Esophagus (tissue), 2 donors: ENCODE data around the gene ID3. TPM values are rescaled to one million over a fixed set of nuclear protein-coding genes. Genes with fewer than 3 reads are reported as not detected.
"Not testable (repeated sequence)": the region's sequence is repeated elsewhere in the genome, so short reads cannot be mapped to it uniquely, and the experiment has no call there.

Experiments used
- H3K27ac ChIP-seq, 2 donors: one replicate each; pipeline ENCODE4 v1.5.1; 2013; ENCODE audit warnings: low read depth in 2 of 2, mild to moderate bottlenecking in 2 of 2, inconsistent platforms in 1 of 2, low read length in 1 of 2, moderate library complexity in 1 of 2
- H3K27me3 ChIP-seq, 2 donors: one replicate each; pipeline ENCODE4 v1.6.1; 2013; ENCODE audit warnings: low read length in 2 of 2, control low read depth in 1 of 2, mild to moderate bottlenecking in 1 of 2; ENCODE audit not compliant: insufficient read depth in 2 of 2, control insufficient read depth in 1 of 2
- H3K36me3 ChIP-seq, 2 donors: one replicate each; pipeline ENCODE4 v1.6.1; 2013; ENCODE audit warnings: low read length in 1 of 2; ENCODE audit not compliant: control insufficient read depth in 2 of 2, insufficient read depth in 2 of 2
- H3K4me1 ChIP-seq, 2 donors: one replicate each; pipeline ENCODE4 v1.6.1; 2013; ENCODE audit warnings: low read length in 1 of 2; ENCODE audit not compliant: control insufficient read depth in 2 of 2, insufficient read depth in 2 of 2
- H3K4me3 ChIP-seq, 2 donors: one replicate each; pipeline ENCODE4 v1.5.1; 2013; ENCODE audit warnings: low read length in 2 of 2, mild to moderate bottlenecking in 2 of 2, low read depth in 1 of 2, moderate library complexity in 1 of 2
- H3K9me3 ChIP-seq, 2 donors: one replicate each; pipeline ENCODE4 v1.6.1; 2013; ENCODE audit warnings: mild to moderate bottlenecking in 2 of 2, low read depth in 1 of 2, low read length in 1 of 2, moderate library complexity in 1 of 2; ENCODE audit not compliant: control insufficient read depth in 2 of 2, insufficient read depth in 1 of 2
- WGBS, 2 donors: extraction: QIAGEN DNeasy Blood & Tissue Kit; methylation state at CpG; one replicate each; pipeline ENCODE4 v1.1.7; 2013; 5-methylcytosine and 5-hydroxymethylcytosine counted together
- polyA plus RNA-seq, 2 donors: library from polyadenylated mRNA; stranded (reverse); fragments of 200-250 nt; gene quantifications; one replicate each; pipeline ENCODE4 v1.2.3, GENCODE V29; 2013
- donor health status: healthy with polysubstance abuse.
- donor health status: Bipolar disorder and iron deficiency.

The ID3 gene
- polyA plus RNA-seq, 2 donors = 24.4 to 44.2 TPM

GRCh38 chr1:23589585-23589986 lies 30.3 kb upstream of the ID3 start:
- Histone ChIP-seq H3K4me1 (peaks cover 0 to 7% of the 10 kb centered on the region in 2 donors), H3K4me3 (no peak overlapping the region), H3K27me3 (no peaks in the 10 kb centered on the region), H3K36me3 (no peaks in the 10 kb centered on the region), H3K27ac (no peak overlapping the region), H3K9me3 (no peaks in the 10 kb centered on the region)
- WGBS, 2 donors = 55 to 71% methylated on average over 5 of the region's 5 CpGs

GRCh38 chr1:23588749-23589548 lies 29.6 kb upstream of the ID3 start:
- Histone ChIP-seq H3K4me3 (no peak overlapping the region), H3K27ac (no peak overlapping the region), H3K36me3 (no peaks in the 10 kb centered on the region), H3K27me3 (no peaks in the 10 kb centered on the region), H3K9me3 (no peaks in the 10 kb centered on the region), H3K4me1 (peaks cover 0 to 4% of the 10 kb centered on the region in 2 donors)
- 58 to 68% methylated on average over 11 of the region's 11 CpGs for WGBS, 2 donors

GRCh38 chr1:23585321-23586022 lies 26.2 kb upstream of the ID3 start:
- Histone ChIP-seq H3K9me3 (no peaks in the 10 kb centered on the region), H3K4me3 (no peak overlapping the region), H3K36me3 (no peaks in the 10 kb centered on the region), H3K27ac (peak overlapping the region in 1 of 2 donors; percentile 29), H3K27me3 (no peaks in the 10 kb centered on the region), H3K4me1 (no peaks in the 10 kb centered on the region)
- WGBS, 2 donors = 55 to 66% methylated on average over 10 of the region's 10 CpGs

GRCh38 chr1:23583727-23584126 lies 24.4 kb upstream of the ID3 start:
- H3K4me3 ChIP-seq, H3K9me3 ChIP-seq, H3K36me3 ChIP-seq, H3K4me1 ChIP-seq, H3K27ac ChIP-seq, H3K27me3 ChIP-seq: not testable (repeated sequence)

GRCh38 chr1:23582820-23583219 lies 23.5 kb upstream of the ID3 start:
- Histone ChIP-seq H3K27ac (no peak overlapping the region), H3K36me3 (no peaks in the 10 kb centered on the region), H3K4me3 (no peak overlapping the region), H3K27me3 (no peaks in the 10 kb centered on the region), H3K4me1 (no peaks in the 10 kb centered on the region), H3K9me3 (no peaks in the 10 kb centered on the region)
- 89 to 92% methylated on average over 4 of the region's 4 CpGs for WGBS, 2 donors

GRCh38 chr1:23581219-23581618 lies 21.9 kb upstream of the ID3 start:
- Histone ChIP-seq H3K4me3 (no peak overlapping the region), H3K9me3 (no peaks in the 10 kb centered on the region), H3K27me3 (no peaks in the 10 kb centered on the region), H3K36me3 (no peaks in the 10 kb centered on the region), H3K27ac (peak overlapping the region in 1 of 2 donors; percentile 20), H3K4me1 (peaks cover 0 to 2% of the 10 kb centered on the region in 2 donors)
- 68 to 69% methylated on average over 8 of the region's 8 CpGs for WGBS, 2 donors

- Histone ChIP-seq H3K4me3 (no peak overlapping the region), H3K9me3 (no peaks in the 10 kb centered on the region), H3K36me3 (no peaks in the 10 kb centered on the region), H3K27ac (no peak overlapping the region), H3K27me3 (no peaks in the 10 kb centered on the region), H3K4me1 (peaks cover 0 to 2% of the 10 kb centered on the region in 2 donors)
- WGBS, 2 donors = 86 to 88% methylated on average over 6 of the region's 6 CpGs
Observed at GRCh38 chr1:23578997-23579363, 19.7 kb upstream of the ID3 start.

GRCh38 chr1:23578311-23578996 lies 19.2 kb upstream of the ID3 start:
- no peaks in the 10 kb centered on the region for H3K27me3 ChIP-seq
- 78 to 80% methylated on average over 4 of the region's 4 CpGs for WGBS, 2 donors
- H3K9me3 ChIP-seq = no peaks in the 10 kb centered on the region
- no peak overlapping the region for H3K4me3 ChIP-seq
- H3K27ac ChIP-seq = no peak overlapping the region
- no peaks in the 10 kb centered on the region for H3K36me3 ChIP-seq
- H3K4me1 ChIP-seq = peaks cover 0 to 2% of the 10 kb centered on the region in 2 donors

GRCh38 chr1:23577056-23578004 lies 18.0 kb upstream of the ID3 start:
- H3K9me3 ChIP-seq = no peaks in the 10 kb centered on the region
- WGBS, 2 donors = 27 to 44% methylated on average over 11 of the region's 11 CpGs
- peak overlapping the region; percentile 61 to 68 for H3K27ac ChIP-seq
- no peaks in the 10 kb centered on the region for H3K36me3 ChIP-seq
- peaks cover 0 to 2% of the 10 kb centered on the region in 2 donors for H3K4me1 ChIP-seq
- no peak overlapping the region for H3K4me3 ChIP-seq
- H3K27me3 ChIP-seq = no peaks in the 10 kb centered on the region
